ENCODE measurements around the gene TMTC3. TPM values are rescaled to one million over a fixed set of nuclear protein-coding genes. Genes with fewer than 3 reads are reported as not detected.

Gene TMTC3
- total RNA-seq, 2 experiments from 2014 or later, result 5.5 to 9.4 TPM

- intact Hi-C loops (cut with micrococcal nuclease; ENCODE audit: unreplicated experiment), result no loop called here
- BruUV-seq (replicated peaks), result no TSS peak
- H4K20me1 ChIP-seq (ENCODE audit: insufficient read depth, low read length), result no peaks in the 10 kb centered on the region
- H3K4me1 ChIP-seq (ENCODE audit: insufficient read depth, low read length, poor library complexity, severe bottlenecking), result peaks cover 11% of the 10 kb centered on the region
- ChIA-PET CTCF (ENCODE audit: unreplicated experiment) (no interaction called here), POLR2A (no interaction called here)
- no peak for DNase-seq (ENCODE audit: low spot score)
- no peaks in the 10 kb centered on the region for H3K9me2 ChIP-seq (ENCODE audit: insufficient read depth, low read length)
- H2AFZ ChIP-seq (ENCODE audit: low read length), result no peak overlapping the region
- H3K27ac ChIP-seq (ENCODE audit: low read depth, low read length, poor library complexity, severe bottlenecking), result no peak overlapping the region
- no peak overlapping the region for H3K4me3 ChIP-seq (ENCODE audit: low read depth, low read length, poor library complexity, severe bottlenecking)
- no peaks in the 10 kb centered on the region for H3K9me3 ChIP-seq (ENCODE audit: low read length)
- H3K36me3 ChIP-seq (ENCODE audit: insufficient read depth, low read length), result peaks cover 81% of the 10 kb centered on the region
- H3K4me2 ChIP-seq (ENCODE audit: low read length), result no peak overlapping the region
- no peaks in the 10 kb centered on the region for H3K79me2 ChIP-seq (ENCODE audit: insufficient read depth, low read depth, low read length)
- TF ChIP-seq EZH2phosphoT487 (IDR thresholded peaks at IDR 0.05; ENCODE audit: borderline replicate concordance, low read depth, low read length), result no peak
- no peak for TF ChIP-seq CTCF (conservative IDR thresholded peaks at IDR 0.05; ENCODE audit: low read length)
These were observed 30.8 kb downstream of the TMTC3 start for GRCh38 chr12:88172844-88173407.

GRCh38 chr12:88175544-88175943 is 33.4 kb downstream of the TMTC3 start:
- Histone ChIP-seq H3K4me1 (ENCODE audit: insufficient read depth, low read length, poor library complexity, severe bottlenecking) (peaks cover 11% of the 10 kb centered on the region), H4K20me1 (ENCODE audit: insufficient read depth, low read length) (no peaks in the 10 kb centered on the region), H3K4me2 (ENCODE audit: low read length) (no peak overlapping the region), H2AFZ (ENCODE audit: low read length) (no peak overlapping the region), H3K27ac (ENCODE audit: low read depth, low read length, poor library complexity, severe bottlenecking) (no peak overlapping the region), H3K9me3 (ENCODE audit: low read length) (no peaks in the 10 kb centered on the region), H3K36me3 (ENCODE audit: insufficient read depth, low read length) (peaks cover 73% of the 10 kb centered on the region), H3K79me2 (ENCODE audit: insufficient read depth, low read depth, low read length) (no peaks in the 10 kb centered on the region), H3K9me2 (ENCODE audit: insufficient read depth, low read length) (no peaks in the 10 kb centered on the region), H3K4me3 (ENCODE audit: low read depth, low read length, poor library complexity, severe bottlenecking) (no peak overlapping the region)
- no TSS peak for BruUV-seq (replicated peaks)
- DNase-seq (ENCODE audit: low spot score), result no peak
- ChIA-PET CTCF (ENCODE audit: unreplicated experiment) (no interaction called here), POLR2A (no interaction called here)
- TF ChIP-seq EZH2phosphoT487 (IDR thresholded peaks at IDR 0.05; ENCODE audit: borderline replicate concordance, low read depth, low read length), result no peak
- TF ChIP-seq CTCF (conservative IDR thresholded peaks at IDR 0.05; ENCODE audit: low read length), result no peak
- intact Hi-C loops (cut with micrococcal nuclease; ENCODE audit: unreplicated experiment), result no loop called here

GRCh38 chr12:88179436-88180014 is 37.4 kb downstream of the TMTC3 start:
- CTCF ChIA-PET (ENCODE audit: unreplicated experiment), result no interaction called here
- H3K4me2 ChIP-seq (ENCODE audit: low read length), result no peak overlapping the region
- H3K36me3 ChIP-seq (ENCODE audit: insufficient read depth, low read length), result peaks cover 46% of the 10 kb centered on the region

More at GRCh38 chr12:88179436-88180014, 37.4 kb downstream of the TMTC3 start:
- H4K20me1 ChIP-seq (ENCODE audit: insufficient read depth, low read length), result no peaks in the 10 kb centered on the region
- TF ChIP-seq CTCF (conservative IDR thresholded peaks at IDR 0.05; ENCODE audit: low read length), result no peak
- TF ChIP-seq EZH2phosphoT487 (IDR thresholded peaks at IDR 0.05; ENCODE audit: borderline replicate concordance, low read depth, low read length), result no peak
- no peak overlapping the region for H3K27ac ChIP-seq (ENCODE audit: low read depth, low read length, poor library complexity, severe bottlenecking)
- H3K4me3 ChIP-seq (ENCODE audit: low read depth, low read length, poor library complexity, severe bottlenecking), result no peak overlapping the region
- BruUV-seq (replicated peaks), result no TSS peak
- no peaks in the 10 kb centered on the region for H3K9me2 ChIP-seq (ENCODE audit: insufficient read depth, low read length)
- H2AFZ ChIP-seq (ENCODE audit: low read length), result no peak overlapping the region
- POLR2A ChIA-PET, result interaction anchor here (2.1 kb wide), 1 partner anchor 33 kb away, joined by 5 read pairs; no protein-coding TSS in a partner anchor
- H3K79me2 ChIP-seq (ENCODE audit: insufficient read depth, low read depth, low read length), result no peaks in the 10 kb centered on the region
- intact Hi-C loops (cut with micrococcal nuclease; ENCODE audit: unreplicated experiment), result no loop called here
- H3K9me3 ChIP-seq (ENCODE audit: low read length), result no peaks in the 10 kb centered on the region
- H3K4me1 ChIP-seq (ENCODE audit: insufficient read depth, low read length, poor library complexity, severe bottlenecking), result no peaks in the 10 kb centered on the region
- no peak for DNase-seq (ENCODE audit: low spot score)
